ENCODE results near the gene ZNF521.

Gene ZNF521

DNA sequence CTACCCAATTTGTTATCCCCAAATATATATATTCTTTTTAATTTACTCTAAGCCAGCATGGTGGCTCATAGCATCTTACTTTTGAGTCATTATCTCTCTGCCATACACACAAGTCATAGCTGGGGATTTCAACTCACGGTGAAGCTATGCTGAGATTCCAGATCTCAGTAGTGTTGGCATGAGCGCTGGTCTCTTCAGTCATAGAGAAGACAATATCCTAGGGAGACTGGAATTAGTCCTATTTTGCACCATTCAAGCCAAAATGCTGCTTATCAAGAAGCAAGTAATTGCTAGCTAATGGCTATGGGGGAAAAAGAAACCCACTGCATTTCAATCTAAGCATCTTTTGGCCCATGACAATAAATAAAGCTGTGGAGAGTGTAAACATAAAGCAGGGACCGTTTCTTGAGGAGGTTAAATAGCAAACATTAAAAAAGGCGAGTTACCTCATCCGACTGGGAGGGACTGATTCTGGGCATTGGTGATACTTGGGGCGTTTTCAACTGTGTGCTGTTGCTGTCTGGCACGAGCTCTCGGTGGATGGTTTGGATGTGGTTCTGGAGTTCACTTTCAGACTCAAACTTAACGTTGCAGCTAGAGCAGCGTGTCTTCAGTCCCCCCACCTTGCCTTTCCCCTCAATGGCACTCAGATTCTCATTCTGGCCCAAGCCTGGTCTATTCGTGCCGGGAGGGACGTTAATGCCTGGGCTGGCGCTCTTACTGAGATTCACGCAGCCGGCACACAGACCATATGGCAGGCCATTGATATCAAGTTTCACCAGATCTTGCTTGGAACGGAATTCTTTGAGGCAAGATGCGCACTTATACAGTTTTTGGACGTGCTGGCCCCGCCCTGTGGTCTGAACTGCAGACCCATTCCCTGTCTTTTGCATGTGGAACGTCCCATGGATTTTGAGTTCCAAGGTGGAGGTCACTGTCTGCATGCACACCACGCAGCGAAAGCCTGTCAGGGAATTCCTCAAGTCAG, 127.8 kb downstream of the ZNF521 start:
- peak; percentile 6 for DNase-seq

DNA sequence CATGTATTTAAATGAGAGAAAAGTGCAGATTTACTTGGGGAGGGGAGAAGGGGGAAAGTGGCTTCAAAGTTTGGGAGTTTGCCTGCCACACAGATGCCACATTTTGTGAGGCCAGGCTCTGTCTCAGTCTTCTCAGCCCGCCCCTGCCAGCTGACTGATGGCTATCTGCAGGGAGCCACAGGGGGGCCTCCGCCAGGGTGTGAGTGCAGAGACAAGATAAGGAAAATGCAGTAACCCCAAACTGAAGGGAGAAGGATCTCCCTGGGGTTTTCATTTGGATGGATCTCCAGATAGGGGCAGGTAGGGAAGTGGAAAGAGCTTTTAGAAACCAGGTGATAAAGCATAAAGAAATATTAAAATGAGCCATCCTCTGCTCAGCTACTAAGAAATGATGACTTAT, 128.8 kb downstream of the ZNF521 start:
- DNase-seq, result no peak

DNA sequence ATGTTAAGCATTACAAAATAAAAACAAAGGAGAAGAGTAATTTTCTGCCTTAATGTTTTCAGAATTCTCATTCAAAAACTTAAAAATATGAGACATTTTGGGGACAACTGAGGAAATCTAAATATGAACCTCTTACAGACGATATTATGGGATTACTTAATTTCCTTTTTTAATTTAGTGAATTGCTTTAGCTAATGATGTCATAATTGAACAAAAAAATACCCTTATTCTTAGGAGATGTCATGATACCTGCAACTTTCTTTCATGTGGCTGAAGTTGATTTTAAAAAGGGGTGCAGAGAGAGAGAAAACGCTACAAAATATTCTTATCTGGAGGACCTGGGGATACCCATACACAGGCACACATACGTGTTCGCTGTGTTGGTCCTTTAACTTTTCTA, 129.3 kb downstream of the ZNF521 start:
- no peak for DNase-seq

DNA sequence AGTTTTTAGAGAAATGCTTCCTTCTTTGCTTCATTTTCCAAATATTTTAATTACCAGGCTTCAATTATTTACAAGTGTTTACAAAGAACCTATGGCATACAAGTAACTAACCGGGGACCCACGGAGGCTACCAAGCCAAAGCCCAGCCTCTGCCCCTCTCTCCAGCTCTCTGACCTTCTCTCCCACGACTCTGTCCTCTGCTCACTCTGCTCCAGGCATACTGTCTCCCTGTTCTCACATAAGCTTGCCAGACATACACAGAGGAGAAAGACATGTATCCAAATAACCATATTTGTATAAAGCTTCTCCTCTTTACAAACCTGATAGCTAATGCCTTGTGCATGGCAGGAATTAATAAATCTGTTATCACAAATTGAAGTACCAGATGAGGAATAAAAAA, 141.3 kb downstream of the ZNF521 start:
- DNase-seq, result no peak

DNA sequence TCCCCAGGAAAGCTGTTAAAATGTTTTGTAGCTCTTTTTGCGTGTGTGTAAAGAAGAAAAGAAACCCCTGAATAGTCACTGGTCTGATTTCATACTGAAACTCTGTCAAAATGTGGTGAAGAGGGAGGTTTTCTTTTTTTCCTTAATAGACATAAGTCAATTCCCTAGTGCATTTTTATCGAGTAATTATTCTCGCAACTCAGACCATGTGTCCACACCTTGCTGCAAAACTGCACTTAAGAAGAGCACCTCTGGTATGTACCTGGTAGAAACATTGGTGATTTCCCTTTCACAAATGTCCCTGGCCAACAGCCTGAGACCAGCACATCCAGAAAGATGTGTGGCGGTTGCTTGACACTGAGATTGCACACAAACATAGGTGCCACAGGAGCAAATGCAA, 159.9 kb downstream of the ZNF521 start:
- no peak for DNase-seq

DNA sequence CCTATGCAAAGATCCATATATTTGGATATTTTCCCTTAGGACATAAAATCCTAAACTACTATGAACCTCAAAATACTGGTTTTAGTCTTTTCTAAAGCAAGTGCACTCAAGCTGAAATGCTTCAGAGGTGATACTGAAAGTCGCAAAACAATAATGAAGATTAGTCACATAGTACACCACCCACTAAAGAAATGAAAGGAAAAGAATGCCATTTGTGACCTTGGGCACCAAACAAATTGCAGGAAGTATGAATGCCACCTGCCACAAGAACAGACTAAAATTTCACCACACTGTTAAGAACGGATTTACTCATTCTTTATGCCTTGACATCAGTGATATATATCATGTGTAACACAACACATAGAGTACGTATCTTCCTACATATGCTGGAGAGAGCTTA, 161.5 kb downstream of the ZNF521 start:
- DNase-seq, result no peak

DNA sequence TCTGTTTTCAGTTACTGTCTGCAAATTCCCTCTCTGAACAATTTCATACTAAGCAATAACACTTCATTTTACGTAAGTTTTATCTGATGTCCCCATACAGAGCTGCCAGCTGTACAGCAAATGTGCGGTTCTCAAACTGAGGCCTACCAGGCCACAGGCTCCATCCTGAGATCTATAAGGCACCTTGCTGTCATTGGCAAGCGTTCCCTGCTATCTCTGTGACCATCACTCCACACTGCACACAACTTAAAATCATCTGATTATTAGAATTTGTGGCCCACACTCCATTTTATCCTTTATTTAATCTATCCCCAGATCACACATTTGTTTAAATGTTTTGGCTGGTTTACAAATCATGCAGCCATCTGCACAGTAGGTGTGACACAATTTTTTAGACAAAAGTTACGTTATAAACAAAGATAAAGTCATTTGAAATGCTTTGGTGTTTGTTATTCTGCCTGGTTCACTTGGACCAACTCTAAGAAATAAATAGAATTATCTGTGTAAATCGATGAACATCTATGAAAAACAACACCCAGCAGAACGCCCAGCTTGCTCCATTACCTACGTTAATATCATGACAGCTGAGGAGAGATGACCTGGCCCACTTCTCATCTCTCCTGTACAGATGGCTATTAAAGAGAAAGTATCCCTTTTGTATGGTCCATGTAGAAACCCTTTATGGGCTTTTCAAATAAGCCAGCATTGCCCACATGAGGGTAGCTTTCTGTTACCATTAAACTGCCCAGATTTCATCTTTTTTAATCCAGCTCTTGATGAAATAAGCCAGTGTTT, 162.4 kb downstream of the ZNF521 start:
- DNase-seq, result peak; percentile 21

DNA sequence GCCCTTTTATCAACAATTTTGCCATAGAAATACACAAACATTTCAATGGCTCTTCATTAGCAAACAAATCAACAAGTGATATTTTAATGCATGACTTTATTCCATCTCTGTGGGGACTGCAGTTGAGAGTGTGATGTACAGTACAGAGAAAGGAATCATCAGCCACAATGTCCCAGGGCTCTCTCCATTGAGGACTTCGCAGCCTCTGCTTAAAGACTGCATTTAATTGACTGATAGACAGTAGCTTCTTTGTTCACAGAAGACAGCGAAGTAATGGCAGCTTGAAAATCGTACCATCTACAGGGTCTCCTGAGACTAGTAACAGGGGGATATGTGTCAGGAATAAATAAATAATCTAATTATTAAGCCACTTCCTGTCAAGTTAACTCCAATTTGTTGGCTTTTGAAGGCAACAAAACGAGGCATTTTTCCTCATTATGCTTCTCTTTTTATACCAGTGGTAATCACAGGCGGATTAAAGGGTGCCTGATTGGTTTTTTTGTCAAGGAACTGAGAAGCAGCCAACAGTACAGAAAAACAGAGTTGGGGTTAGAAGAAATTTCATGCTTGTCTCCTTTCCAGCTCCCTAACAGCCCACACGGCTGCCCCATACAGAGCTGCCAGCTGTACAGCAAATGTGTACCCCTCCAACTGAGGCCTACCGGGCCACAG, 164.3 kb downstream of the ZNF521 start:
- DNase-seq, result no peak

DNA sequence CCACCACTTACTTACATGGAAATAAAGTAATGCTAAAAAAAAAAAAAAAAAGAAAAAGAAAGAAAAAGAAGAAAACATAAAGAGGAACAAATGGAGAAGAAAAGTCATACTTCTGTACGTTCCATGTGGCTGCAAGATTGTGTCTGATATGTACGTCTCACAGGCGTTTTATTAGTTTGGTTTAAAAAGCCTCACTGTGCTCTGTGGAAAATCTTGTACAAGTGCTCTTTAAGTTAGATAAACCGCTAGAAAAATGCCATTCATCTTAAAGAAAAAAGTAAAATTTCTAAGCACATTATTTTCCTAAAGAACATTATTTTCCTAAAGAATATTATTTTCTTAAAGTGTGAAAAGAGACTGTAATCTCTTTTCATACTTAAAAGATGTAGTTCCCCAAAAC, 165.1 kb downstream of the ZNF521 start:
- DNase-seq, result no peak

DNA sequence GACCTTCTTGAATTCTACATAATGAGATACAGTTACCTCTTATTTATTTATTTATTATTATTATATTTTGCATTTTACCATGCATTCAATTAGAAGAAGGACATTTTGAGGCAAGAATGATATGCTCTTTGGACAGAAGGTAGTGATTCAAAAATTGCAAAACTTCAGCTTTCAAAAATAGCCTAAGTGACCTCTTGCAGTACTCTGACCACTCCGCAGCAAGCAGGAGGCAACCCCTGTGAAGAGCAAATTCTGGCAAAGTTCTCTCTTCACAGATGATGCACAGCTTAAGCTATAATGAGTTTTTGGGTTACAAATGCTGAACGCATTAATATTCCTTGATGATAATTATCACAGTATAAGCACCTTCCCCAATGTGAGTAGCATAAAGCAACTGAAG, 170.0 kb downstream of the ZNF521 start:
- DNase-seq, result no peak

DNA sequence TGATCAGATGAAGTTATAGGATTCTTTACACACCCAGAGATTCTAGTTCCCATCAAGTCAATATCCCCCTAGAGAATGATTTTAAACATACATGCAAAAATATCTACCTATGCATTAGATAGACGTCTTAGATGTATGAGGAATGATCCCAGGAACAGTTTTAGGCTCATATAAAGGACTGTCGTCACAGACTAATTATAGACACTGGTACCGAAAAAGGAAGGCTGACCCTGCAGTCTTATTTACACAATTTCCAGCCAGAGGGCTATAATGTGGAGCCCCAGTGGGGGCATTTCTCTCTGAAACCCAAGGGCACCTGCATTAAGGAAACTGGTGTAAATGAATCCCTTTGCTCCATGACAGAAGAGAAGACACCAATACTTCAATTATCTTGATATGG, 170.4 kb downstream of the ZNF521 start:
- DNase-seq, result no peak

DNA sequence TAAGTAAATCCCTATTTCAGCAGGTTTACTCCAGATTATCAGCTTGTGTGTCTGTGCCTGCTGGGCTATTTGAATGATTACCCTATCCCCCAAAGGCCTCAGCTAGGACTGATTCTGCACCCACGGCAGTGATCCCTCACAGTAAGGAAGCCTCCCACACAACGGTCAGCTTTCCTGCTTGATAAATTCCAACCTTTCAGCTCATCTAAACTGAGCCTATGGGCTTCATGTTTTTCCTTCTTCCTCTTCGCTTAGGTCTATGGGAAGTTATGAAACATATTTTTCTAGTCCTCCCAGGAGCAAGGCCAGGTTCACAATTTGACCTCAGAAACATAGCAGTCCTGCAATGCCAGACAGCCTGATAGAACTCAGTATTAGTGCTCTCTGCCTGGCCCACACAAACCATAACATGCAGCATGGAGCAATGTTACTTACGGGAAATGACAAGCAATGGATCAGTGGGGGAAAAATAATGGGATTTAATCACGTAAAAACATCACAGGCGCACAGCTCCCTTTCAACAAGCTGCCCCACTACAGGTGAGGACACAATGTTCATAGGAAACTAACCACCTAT, 170.9 kb downstream of the ZNF521 start:
- peak; percentile 48 for DNase-seq

DNA sequence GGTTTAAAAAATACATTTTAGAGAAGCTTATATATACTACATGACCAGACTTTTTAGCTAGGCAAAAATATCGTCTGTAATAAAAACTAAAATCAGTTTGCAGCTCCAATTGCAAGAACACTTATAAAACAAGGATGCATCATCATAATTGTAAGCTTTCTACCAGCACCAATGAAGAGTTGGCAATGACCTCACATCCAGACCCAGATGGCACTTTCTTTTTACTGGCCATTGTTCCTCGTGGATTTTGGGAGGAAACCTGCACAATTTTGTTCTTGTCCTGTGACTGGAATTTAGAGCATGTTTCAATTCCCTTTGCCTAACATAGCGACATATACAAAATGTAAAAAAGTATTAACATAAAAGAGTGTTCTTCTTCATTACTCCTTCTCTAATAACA, 174.3 kb downstream of the ZNF521 start:
- DNase-seq, result no peak

DNA sequence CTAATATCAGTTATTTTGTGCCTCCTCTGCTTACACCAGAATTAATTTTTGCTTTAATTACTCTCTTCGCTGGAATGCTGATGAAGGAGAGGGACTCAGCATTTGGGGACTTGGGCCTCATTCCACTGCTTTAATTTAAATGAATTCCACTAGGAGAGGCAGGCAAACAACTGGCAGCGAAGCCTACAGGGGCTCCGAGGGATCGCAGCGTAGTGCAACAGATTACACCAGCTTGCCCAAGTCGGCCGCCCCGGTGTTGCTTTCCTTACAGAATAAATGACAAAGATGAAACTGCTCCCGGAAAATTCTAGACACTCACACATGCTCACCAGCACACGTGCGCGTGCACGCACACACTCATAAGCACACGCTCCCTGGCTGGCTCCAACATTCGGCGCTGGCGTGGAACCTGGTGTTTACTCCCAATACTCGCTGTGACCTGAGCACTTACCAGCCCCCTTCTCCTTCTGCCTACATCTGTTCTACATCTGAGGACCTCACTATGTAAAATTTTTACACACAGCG, 175.4 kb downstream of the ZNF521 start:
- no peak for DNase-seq

DNA sequence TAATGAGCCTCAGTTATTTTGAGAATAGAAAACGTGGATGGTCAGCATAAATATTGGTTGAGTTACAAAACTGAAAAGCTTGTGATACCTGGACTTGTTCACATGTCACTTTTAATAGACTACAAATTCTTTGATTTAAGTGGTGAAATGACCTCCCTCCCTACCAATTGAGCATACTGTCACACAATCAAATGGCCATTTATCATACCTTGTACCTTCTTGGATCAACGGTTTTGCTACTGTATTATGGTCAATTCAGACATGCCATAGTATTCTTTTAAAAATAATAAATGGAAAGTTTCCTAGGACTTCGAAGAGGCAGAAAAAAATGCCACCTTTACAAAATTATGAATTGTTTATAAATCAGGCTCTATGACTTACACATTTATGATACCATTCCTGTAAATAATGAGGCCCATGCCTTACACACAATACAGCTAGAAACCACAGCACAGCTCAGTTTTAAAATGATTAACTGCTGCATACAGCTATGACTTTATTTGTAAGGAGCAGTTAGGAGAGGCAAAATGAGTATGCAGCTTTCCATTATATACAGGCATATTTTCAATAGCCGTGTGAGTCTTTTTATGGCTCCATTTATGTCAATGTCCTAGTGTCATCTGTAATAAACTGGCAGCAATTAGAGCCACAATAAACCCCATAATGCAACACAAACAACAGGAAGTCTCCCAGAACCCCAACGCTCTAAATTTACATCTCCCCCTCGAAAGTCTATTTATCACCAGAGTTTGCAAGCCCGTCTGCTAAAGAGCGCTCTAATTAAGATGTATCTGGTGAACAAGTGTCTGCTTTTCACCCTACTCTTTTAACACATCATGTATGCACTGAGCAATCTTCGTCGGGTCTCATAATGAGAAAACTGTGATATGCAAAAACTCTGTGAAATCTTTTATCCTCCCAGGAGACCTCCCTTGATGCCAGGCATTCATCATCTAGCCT, 176.1 kb downstream of the ZNF521 start:
- no peak for DNase-seq

DNA sequence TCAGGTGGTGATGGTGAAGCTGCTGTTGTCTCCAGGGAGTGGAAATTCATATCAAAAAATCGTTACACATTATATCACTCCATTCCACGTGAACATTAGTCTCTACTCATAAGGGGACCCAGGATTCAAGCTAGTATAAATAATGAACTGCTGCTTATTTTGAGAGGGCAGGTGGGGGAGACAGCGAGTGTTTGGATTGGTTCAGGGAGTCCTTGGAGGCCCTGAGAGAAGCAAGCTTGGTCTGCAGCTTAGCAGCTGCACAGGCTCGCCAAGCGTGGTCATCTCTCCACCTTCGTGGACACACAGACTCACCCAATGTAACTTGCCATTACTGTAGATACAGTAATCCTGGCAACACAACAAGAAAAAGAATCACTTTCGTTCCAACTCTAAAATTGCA, 177.6 kb downstream of the ZNF521 start:
- DNase-seq, result no peak

DNA sequence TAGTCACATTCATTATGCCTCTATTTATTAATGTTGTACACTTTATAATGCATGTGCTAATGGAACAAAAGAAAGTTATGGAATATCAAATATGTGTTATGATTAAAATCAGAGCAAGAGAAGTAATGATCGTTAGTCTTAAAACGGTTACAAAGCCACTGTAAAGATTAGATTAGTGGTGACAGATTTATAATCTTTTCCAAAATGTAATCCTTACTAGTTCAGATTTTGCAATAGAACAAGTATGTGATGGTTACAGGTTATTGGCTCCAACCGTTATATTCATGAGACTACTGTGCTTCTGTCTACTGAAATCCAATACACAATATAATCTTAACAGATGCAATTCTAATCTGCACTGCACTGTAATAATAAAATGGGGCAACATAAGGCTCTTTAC, 180.6 kb downstream of the ZNF521 start:
- peak; percentile 74 for DNase-seq

DNA sequence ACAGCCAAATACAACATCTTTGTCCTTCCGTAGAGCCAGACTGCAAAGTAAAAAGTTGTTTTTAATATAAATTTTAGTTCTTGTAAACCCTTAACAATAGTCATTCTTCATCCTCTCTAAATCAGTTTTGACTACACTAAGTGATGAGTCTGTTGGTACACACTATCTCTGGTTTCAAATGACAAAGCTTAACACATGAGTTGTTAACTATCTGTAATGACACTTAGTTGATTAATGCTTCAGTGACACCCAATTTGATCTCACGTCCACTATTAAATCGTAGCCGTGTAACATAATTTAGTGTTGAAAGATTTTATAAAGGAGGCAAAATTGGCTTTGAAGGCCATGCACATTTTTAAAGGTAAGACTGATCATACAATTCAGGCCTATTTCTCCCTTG, 181.6 kb downstream of the ZNF521 start:
- DNase-seq, result peak; percentile 55

DNA sequence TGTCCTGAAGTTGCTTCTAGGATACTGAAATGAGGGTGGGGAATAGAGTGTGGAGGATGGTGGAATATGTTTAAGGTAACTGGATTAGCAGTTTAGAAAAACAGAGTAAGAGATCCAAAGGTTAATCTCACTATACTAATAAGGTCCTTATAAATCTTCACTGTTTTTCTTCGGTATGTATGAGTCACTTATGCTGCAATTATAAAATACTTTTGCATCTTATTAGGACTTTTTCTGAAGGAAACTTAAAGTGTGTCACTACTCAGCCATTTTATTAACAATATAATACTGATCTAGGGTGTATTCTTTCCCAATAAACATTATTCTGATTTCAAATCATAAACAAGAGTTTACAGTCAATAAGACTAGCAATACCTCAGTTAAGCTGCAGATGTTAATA, 182.3 kb downstream of the ZNF521 start:
- peak; percentile 58 for DNase-seq

DNA sequence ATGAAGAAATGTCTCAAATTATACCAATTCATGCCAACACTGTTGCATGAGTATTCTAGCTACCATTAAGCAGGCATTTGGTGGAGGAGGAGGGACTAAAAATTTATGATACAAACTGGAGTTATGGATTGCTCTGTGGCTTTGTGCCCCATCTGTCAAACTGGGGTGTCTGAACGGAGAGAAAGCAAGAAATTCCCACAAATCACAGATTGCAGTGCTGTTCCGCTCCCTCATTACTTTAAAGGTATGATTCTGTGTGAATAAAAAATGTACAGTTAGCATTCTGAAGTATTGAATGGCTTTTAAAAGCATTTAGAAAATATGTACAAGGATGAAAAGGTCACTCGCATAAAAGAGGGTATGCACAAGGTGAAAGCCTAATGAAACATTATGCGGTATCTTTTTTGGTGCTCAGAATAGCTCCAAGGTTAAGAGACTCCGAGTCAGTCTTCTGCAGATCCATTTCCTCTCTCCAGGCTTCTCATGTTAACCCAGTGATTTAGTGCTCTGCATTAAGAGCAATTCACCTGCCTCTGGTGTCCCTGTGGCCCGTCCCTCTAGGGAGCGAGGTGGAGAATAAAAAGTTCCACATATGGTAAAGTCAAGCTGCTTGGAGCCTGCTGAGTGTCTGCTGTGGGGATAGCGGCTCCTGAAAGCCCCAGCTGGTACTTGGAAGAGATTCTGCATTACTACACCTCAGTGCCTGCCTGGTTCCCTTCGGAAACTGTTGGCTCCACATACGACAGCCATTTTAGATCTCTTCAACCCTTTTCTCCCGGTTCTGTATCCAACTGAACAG, 184.2 kb downstream of the ZNF521 start:
- peak; percentile 73 for DNase-seq

DNA sequence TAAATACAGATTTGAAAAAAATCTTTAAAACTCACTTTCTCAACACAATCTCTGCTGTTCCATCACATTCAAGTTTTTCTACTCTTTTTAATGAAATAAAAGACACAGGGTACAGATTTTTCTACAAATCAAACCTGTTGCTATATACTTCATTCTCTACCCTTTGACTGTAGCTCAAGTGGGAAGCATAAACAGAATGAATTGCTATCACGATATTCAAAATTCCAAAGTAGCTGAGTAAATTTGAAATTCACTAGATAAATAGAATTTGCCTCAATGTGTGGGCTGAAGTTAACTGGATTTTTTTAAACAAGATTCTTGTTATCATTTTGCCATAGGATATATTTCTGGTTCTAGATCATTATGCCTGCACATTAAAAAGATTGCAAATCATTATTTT, 185.9 kb downstream of the ZNF521 start:
- no peak for DNase-seq

Data from NCI-H82 (cell line).